ENCODE results near the gene IFI6.
A peak's percentile ranks its signal among the peaks of the same experiment; 100 is the strongest.

The IFI6 gene

GRCh38 chr1:27669876-27670275 lies 2.1 kb downstream of the IFI6 start:
- DNase-seq = no peak

GRCh38 chr1:27668808-27669723 lies 2.9 kb downstream of the IFI6 start:
- DNase-seq = peak in 2 of 3 donors; percentile 53 to 71

- DNase-seq = no peak
These were observed 3.7 kb downstream of the IFI6 start for GRCh38 chr1:27668121-27668807.

GRCh38 chr1:27666791-27667254 lies 5.2 kb downstream of the IFI6 start:
- peak; percentile 86 to 88 (median 88) for DNase-seq

- DNase-seq = no peak
These were observed 5.7 kb downstream of the IFI6 start for GRCh38 chr1:27666294-27666693.

GRCh38 chr1:27665016-27665651 lies 6.9 kb downstream of the IFI6 start:
- DNase-seq = no peak

- peak; percentile 57 to 67 (median 57) for DNase-seq
These were observed 7.7 kb downstream of the IFI6 start for GRCh38 chr1:27664291-27664690.

- DNase-seq = peak; percentile 86 to 90 (median 87)
These were observed 9.1 kb downstream of the IFI6 start for GRCh38 chr1:27662707-27663393.

- DNase-seq = no peak
These were observed 9.7 kb downstream of the IFI6 start for GRCh38 chr1:27662261-27662660.

GRCh38 chr1:27661412-27662075 lies 10.4 kb downstream of the IFI6 start:
- no peak for DNase-seq

- no peak for DNase-seq
These were observed 11.6 kb downstream of the IFI6 start for GRCh38 chr1:27660300-27660835.

- peak; percentile 94 to 96 (median 94) for DNase-seq
These were observed 12.3 kb downstream of the IFI6 start for GRCh38 chr1:27659497-27660299.

- DNase-seq = peak; percentile 73 to 79 (median 77)
These were observed 13.0 kb downstream of the IFI6 start for GRCh38 chr1:27658951-27659496.

- DNase-seq = peak; percentile 94 to 96 (median 94)
These were observed 15.7 kb downstream of the IFI6 start for GRCh38 chr1:27656157-27656893.

GRCh38 chr1:27655151-27655937 lies 16.6 kb downstream of the IFI6 start:
- DNase-seq = peak in 2 of 3 donors; percentile 40 to 54

- peak; percentile 77 to 91 (median 79) for DNase-seq
These were observed 19.7 kb downstream of the IFI6 start for GRCh38 chr1:27652111-27652864.

GRCh38 chr1:27650539-27651175 lies 21.3 kb downstream of the IFI6 start:
- peak; percentile 90 to 96 (median 91) for DNase-seq

- no peak for DNase-seq
These were observed 21.8 kb downstream of the IFI6 start for GRCh38 chr1:27650171-27650538.
